HCT116 (cell line): ENCODE measurements around the gene PPIG. TPM values are rescaled to one million over a fixed set of nuclear protein-coding genes. Genes with fewer than 3 reads are reported as not detected.

Experiments
- ATAC-seq: fragments of 200-7000 bp; cut with Tn5 transposase; 2 replicates; pipeline ENCODE4 v1.9.1; 2020; ENCODE audit warnings: mild to moderate bottlenecking, moderate library complexity
- BruUV-seq: library from RNA; stranded (reverse); fragments of 400-500 nt; replicated peaks from 2 replicates; lab custom pipeline; 2021; lab: Mats Ljungman, UMichigan
- CTCF ChIA-PET: fragments of 300-600 bp; sonication (Branson Sonifier 250); formaldehyde crosslinking; loops from one replicate; lab custom pipeline; 2021; ENCODE audit warnings: antibody characterized with exemption; lab: Charles Lee
- POLR2A ChIA-PET: fragments of 300-600, 350-600 bp; sonication (Branson Sonifier 250); formaldehyde crosslinking; loops from one replicate; lab custom pipeline; 2021; ENCODE audit warnings: antibody characterized with exemption; lab: Charles Lee
- RAD21 ChIA-PET, 2 experiments: fragments of 300-600 bp; sonication (Branson Sonifier 250); formaldehyde crosslinking; loops; one replicate each; lab custom pipeline; 2023; ENCODE audit warnings: low total read pairs in 2 of 2; ENCODE audit not compliant: uncharacterized antibody in 2 of 2, unreplicated experiment in 2 of 2, low non-redundant PET in 1 of 2; lab: Charles Lee
- DNase-seq: peaks from one replicate; pipeline ENCODE4 v3.0.0-alpha.2; 2010; ENCODE audit warnings: low read depth, low spot score
- H2AFZ ChIP-seq: fragments of 200-600 bp; shearing (Covaris generic), sonication (generic); 2 replicates; pipeline ENCODE4 v1.6.1; 2017; ENCODE audit warnings: low read depth, mixed run types, mixed read lengths, antibody characterized with exemption, low read length; ENCODE audit not compliant: poor library complexity, severe bottlenecking
- H3K27ac ChIP-seq: 2 replicates; pipeline ENCODE4 v1.5.1; 2012; ENCODE audit warnings: low read depth, low read length
- H3K27me3 ChIP-seq: fragments of 200-600 bp; sonication (generic); 2 replicates; pipeline ENCODE4 v1.6.1; 2016; ENCODE audit warnings: mixed run types, low read length, mixed read lengths; ENCODE audit not compliant: insufficient read depth
- H3K36me3 ChIP-seq, 2 experiments: fragments of 200-500 bp in 1 of 2; fragments of 200-600 bp in 1 of 2; sonication (Bioruptor generic) in 1 of 2; sonication (generic) in 1 of 2; 2 replicates each; pipeline versions ENCODE4 v1.5.1 to v1.6.1; 2014 to 2016; ENCODE audit warnings: low read length in 2 of 2, inconsistent platforms in 1 of 2, mixed read lengths in 1 of 2, mixed run types in 1 of 2; ENCODE audit not compliant: insufficient read depth in 2 of 2, control insufficient read depth in 1 of 2
- H3K4me1 ChIP-seq, 2 experiments: fragments of 200-600 bp in 1 of 2; sonication (generic) in 1 of 2; 2 replicates each; pipeline versions ENCODE4 v1.5.1 to v1.6.1; 2012 to 2017; ENCODE audit warnings: low read length in 2 of 2, inconsistent platforms in 1 of 2, mild to moderate bottlenecking in 1 of 2, mixed read lengths in 1 of 2, mixed run types in 1 of 2, moderate library complexity in 1 of 2; ENCODE audit not compliant: insufficient read depth in 2 of 2, control insufficient read depth in 1 of 2
- H3K4me2 ChIP-seq: fragments of 200-600 bp; sonication (generic); 2 replicates; pipeline ENCODE4 v1.6.1; 2017; ENCODE audit warnings: mixed run types, low read length, mixed read lengths
- H3K4me3 ChIP-seq, 2 experiments: fragments of 200-600 bp in 1 of 2; sonication (generic) in 1 of 2; replicated peaks in 1 of 2; 2 replicates each; pipeline ENCODE4 v1.5.1; 2011 to 2016; ENCODE audit warnings: low read length in 2 of 2, control low read depth in 1 of 2, low read depth in 1 of 2, mild to moderate bottlenecking in 1 of 2, mixed read lengths in 1 of 2, mixed run types in 1 of 2
- H3K79me2 ChIP-seq: fragments of 200-600 bp; sonication (generic); 2 replicates; pipeline ENCODE4 v1.6.1; 2017; ENCODE audit warnings: mild to moderate bottlenecking, mixed run types, low read length, moderate library complexity, mixed read lengths; ENCODE audit not compliant: insufficient read depth
- H3K9ac ChIP-seq: fragments of 200-600 bp; sonication (generic); 2 replicates; pipeline ENCODE4 v1.6.1; 2016; ENCODE audit warnings: low read length, mixed read lengths
- H3K9me2 ChIP-seq: fragments of 200-600 bp; sonication (generic), shearing (Covaris generic); 2 replicates; pipeline ENCODE4 v1.6.1; 2017; ENCODE audit warnings: mixed run types, mild to moderate bottlenecking, moderate library complexity; ENCODE audit not compliant: insufficient read depth
- H3K9me3 ChIP-seq, 2 experiments: fragments of 200-500 bp in 1 of 2; fragments of 200-600 bp in 1 of 2; sonication (Bioruptor generic) in 1 of 2; sonication (generic) in 1 of 2; 2 replicates each; pipeline ENCODE4 v1.6.1; 2014 to 2017; ENCODE audit warnings: low read length in 2 of 2, mixed read lengths in 2 of 2, inconsistent platforms in 1 of 2, low read depth in 1 of 2, mild to moderate bottlenecking in 1 of 2, mixed run types in 1 of 2, moderate library complexity in 1 of 2; ENCODE audit not compliant: control insufficient read depth in 1 of 2, insufficient read depth in 1 of 2
- H4K20me1 ChIP-seq: fragments of 200-600 bp; sonication (generic), shearing (Covaris generic); 2 replicates; pipeline ENCODE4 v1.6.1; 2017; ENCODE audit warnings: mixed run types, mild to moderate bottlenecking, moderate library complexity; ENCODE audit not compliant: insufficient read depth
- ATF3 ChIP-seq: IDR thresholded peaks from 2 replicates; pipeline ENCODE4 v1.6.1; 2012
- CEBPB ChIP-seq: IDR thresholded peaks from 2 replicates; pipeline ENCODE4 v1.6.1; 2012; ENCODE audit warnings: low read depth
- EGR1 ChIP-seq: IDR thresholded peaks from 2 replicates; pipeline ENCODE4 v1.6.1; 2012; ENCODE audit warnings: low read depth
- ELF1 ChIP-seq: IDR thresholded peaks from 2 replicates; pipeline ENCODE4 v1.6.1; 2012; ENCODE audit warnings: low read depth, borderline replicate concordance
- EZH2phosphoT487 ChIP-seq: fragments of 200-600 bp; IDR thresholded peaks from 2 replicates; pipeline ENCODE4 v1.6.1; 2018; ENCODE audit warnings: antibody characterized with exemption, borderline replicate concordance
- FOSL1 ChIP-seq: IDR thresholded peaks from 2 replicates; pipeline ENCODE4 v1.6.1; 2012; ENCODE audit warnings: low read depth
- JUND ChIP-seq: IDR thresholded peaks from 2 replicates; pipeline ENCODE4 v1.6.1; 2012
- MAX ChIP-seq: IDR thresholded peaks from 2 replicates; pipeline ENCODE4 v1.6.1; 2012
- POLR2A ChIP-seq: IDR thresholded peaks from 2 replicates; pipeline ENCODE4 v1.7.0; 2011; ENCODE audit warnings: borderline replicate concordance; ENCODE audit not compliant: insufficient read depth, insufficient read length; ENCODE audit errors: extremely low read depth
- POLR2AphosphoS5 ChIP-seq: IDR thresholded peaks from 2 replicates; pipeline ENCODE4 v1.6.1; 2011; ENCODE audit warnings: mild to moderate bottlenecking, low read depth, low read length, moderate library complexity
- RAD21 ChIP-seq: IDR thresholded peaks from 2 replicates; pipeline ENCODE4 v1.6.1; 2012; ENCODE audit warnings: low read depth, mild to moderate bottlenecking
- SIN3A ChIP-seq: IDR thresholded peaks from 2 replicates; pipeline ENCODE4 v1.6.1; 2012; ENCODE audit warnings: low read depth
- SP1 ChIP-seq: IDR thresholded peaks from 2 replicates; pipeline ENCODE4 v1.6.1; 2012; ENCODE audit warnings: low read depth
- YY1 ChIP-seq: IDR thresholded peaks from 2 replicates; pipeline ENCODE4 v1.6.1; 2011; ENCODE audit warnings: low read length, low read depth, moderate library complexity, mild to moderate bottlenecking; ENCODE audit not compliant: insufficient replicate concordance; ENCODE audit errors: extremely low read depth
- intact Hi-C: fragments of 100-400 bp; cut with micrococcal nuclease; formaldehyde crosslinking; loops from 2 replicates; pipeline ENCODE4 v1.10.0; 2022
- total RNA-seq: library from RNA; stranded (reverse); gene quantifications from one replicate; pipeline ENCODE4 v1.2.1, GENCODE V29; 2021; ENCODE audit not compliant: unreplicated experiment
- TF ChIP-seq, protein P1 (sequence below), 3 experiments: fragments of 200-600 bp in 1 of 3; sonication (generic) in 1 of 3; IDR thresholded peaks in 2 of 3; conservative IDR thresholded peaks in 1 of 3; 2 replicates each; pipeline ENCODE4 v1.5.1; 2012 to 2017; ENCODE audit warnings: low read depth in 2 of 3, low read length in 2 of 3, antibody characterized with exemption in 1 of 3, borderline replicate concordance in 1 of 3, control low read depth in 1 of 3, mild to moderate bottlenecking in 1 of 3, mixed read lengths in 1 of 3, mixed run types in 1 of 3, moderate library complexity in 1 of 3; ENCODE audit not compliant: insufficient read depth in 1 of 3
- TF ChIP-seq, protein P2 (sequence below): IDR thresholded peaks from 2 replicates; pipeline ENCODE4 v1.6.1; 2011; ENCODE audit warnings: mild to moderate bottlenecking, low read length, moderate library complexity; ENCODE audit not compliant: insufficient replicate concordance; ENCODE audit errors: extremely low read depth
- TF ChIP-seq, protein P3 (sequence below): IDR thresholded peaks from 2 replicates; pipeline ENCODE4 v1.6.1; 2012; ENCODE audit warnings: low read depth

PPIG gene
- total RNA-seq, 1 experiment from 2014 or later: 55.3 TPM

- CTCF ChIA-PET: no interaction called here
Observed at GRCh38 chr2:169659320-169659719, 75.2 kb downstream of the PPIG start.

More at GRCh38 chr2:169659320-169659719, 75.2 kb downstream of the PPIG start:
- intact Hi-C loops: no loop called here
- Histone ChIP-seq H3K4me2 (no peak overlapping the region), H4K20me1 (no peaks in the 10 kb centered on the region), H3K9me2 (no peaks in the 10 kb centered on the region)
- ChIA-PET RAD21 (no interaction called here), POLR2A (no interaction called here)
- no peak for ATAC-seq
- no peak for TF ChIP-seq EZH2phosphoT487
- TF ChIP-seq, protein P1, sequence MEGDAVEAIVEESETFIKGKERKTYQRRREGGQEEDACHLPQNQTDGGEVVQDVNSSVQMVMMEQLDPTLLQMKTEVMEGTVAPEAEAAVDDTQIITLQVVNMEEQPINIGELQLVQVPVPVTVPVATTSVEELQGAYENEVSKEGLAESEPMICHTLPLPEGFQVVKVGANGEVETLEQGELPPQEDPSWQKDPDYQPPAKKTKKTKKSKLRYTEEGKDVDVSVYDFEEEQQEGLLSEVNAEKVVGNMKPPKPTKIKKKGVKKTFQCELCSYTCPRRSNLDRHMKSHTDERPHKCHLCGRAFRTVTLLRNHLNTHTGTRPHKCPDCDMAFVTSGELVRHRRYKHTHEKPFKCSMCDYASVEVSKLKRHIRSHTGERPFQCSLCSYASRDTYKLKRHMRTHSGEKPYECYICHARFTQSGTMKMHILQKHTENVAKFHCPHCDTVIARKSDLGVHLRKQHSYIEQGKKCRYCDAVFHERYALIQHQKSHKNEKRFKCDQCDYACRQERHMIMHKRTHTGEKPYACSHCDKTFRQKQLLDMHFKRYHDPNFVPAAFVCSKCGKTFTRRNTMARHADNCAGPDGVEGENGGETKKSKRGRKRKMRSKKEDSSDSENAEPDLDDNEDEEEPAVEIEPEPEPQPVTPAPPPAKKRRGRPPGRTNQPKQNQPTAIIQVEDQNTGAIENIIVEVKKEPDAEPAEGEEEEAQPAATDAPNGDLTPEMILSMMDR (IDR thresholded peaks at IDR 0.05 in 2 of 3, conservative IDR thresholded peaks at IDR 0.05 in 1 of 3; ENCODE audit: borderline replicate concordance in 1 of 3, insufficient read depth in 1 of 3, low read depth in 2 of 3, low read length in 2 of 3): no peak
- TF ChIP-seq MAX: no peak
- no peak for TF ChIP-seq POLR2A
- no peak for TF ChIP-seq ELF1
- no peak for TF ChIP-seq YY1
- TF ChIP-seq ATF3: no peak
- TF ChIP-seq EGR1: no peak
- TF ChIP-seq, protein P2, sequence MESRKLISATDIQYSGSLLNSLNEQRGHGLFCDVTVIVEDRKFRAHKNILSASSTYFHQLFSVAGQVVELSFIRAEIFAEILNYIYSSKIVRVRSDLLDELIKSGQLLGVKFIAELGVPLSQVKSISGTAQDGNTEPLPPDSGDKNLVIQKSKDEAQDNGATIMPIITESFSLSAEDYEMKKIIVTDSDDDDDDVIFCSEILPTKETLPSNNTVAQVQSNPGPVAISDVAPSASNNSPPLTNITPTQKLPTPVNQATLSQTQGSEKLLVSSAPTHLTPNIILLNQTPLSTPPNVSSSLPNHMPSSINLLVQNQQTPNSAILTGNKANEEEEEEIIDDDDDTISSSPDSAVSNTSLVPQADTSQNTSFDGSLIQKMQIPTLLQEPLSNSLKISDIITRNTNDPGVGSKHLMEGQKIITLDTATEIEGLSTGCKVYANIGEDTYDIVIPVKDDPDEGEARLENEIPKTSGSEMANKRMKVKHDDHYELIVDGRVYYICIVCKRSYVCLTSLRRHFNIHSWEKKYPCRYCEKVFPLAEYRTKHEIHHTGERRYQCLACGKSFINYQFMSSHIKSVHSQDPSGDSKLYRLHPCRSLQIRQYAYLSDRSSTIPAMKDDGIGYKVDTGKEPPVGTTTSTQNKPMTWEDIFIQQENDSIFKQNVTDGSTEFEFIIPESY: no peak
- no peak for TF ChIP-seq CEBPB
- TF ChIP-seq FOSL1: no peak
- TF ChIP-seq POLR2AphosphoS5: no peak
- TF ChIP-seq SIN3A: no peak
- no peak for TF ChIP-seq RAD21
- TF ChIP-seq, protein P3, sequence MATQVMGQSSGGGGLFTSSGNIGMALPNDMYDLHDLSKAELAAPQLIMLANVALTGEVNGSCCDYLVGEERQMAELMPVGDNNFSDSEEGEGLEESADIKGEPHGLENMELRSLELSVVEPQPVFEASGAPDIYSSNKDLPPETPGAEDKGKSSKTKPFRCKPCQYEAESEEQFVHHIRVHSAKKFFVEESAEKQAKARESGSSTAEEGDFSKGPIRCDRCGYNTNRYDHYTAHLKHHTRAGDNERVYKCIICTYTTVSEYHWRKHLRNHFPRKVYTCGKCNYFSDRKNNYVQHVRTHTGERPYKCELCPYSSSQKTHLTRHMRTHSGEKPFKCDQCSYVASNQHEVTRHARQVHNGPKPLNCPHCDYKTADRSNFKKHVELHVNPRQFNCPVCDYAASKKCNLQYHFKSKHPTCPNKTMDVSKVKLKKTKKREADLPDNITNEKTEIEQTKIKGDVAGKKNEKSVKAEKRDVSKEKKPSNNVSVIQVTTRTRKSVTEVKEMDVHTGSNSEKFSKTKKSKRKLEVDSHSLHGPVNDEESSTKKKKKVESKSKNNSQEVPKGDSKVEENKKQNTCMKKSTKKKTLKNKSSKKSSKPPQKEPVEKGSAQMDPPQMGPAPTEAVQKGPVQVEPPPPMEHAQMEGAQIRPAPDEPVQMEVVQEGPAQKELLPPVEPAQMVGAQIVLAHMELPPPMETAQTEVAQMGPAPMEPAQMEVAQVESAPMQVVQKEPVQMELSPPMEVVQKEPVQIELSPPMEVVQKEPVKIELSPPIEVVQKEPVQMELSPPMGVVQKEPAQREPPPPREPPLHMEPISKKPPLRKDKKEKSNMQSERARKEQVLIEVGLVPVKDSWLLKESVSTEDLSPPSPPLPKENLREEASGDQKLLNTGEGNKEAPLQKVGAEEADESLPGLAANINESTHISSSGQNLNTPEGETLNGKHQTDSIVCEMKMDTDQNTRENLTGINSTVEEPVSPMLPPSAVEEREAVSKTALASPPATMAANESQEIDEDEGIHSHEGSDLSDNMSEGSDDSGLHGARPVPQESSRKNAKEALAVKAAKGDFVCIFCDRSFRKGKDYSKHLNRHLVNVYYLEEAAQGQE: no peak
- TF ChIP-seq SP1: no peak
- no peak for TF ChIP-seq JUND
- TF ChIP-seq, all 23 proteins: peak for 0
- no peak overlapping the region for H3K27ac ChIP-seq
- no peak for DNase-seq
- H3K27me3 ChIP-seq: no peaks in the 10 kb centered on the region
- no peaks in the 10 kb centered on the region for H3K79me2 ChIP-seq
- no peaks in the 10 kb centered on the region for H3K36me3 ChIP-seq
- H3K9ac ChIP-seq: no peak overlapping the region
- no TSS peak for BruUV-seq
- H3K9me3 ChIP-seq: no peaks in the 10 kb centered on the region
- no peak overlapping the region for H3K4me3 ChIP-seq
- H2AFZ ChIP-seq: no peak overlapping the region
- H3K4me1 ChIP-seq: no peaks in the 10 kb centered on the region
